Activated T-helper 17 cell treated with anti-CD3 and anti-CD28 coated beads, Interleukin-2, amount 50 U/mL, for 72 hours (primary cell): ENCODE measurements around the gene RBM22. TPM values are rescaled to one million over a fixed set of nuclear protein-coding genes. Genes with fewer than 3 reads are reported as not detected.

Experiments
- ATAC-seq: fragments of 150-1000 bp; cut with Tn5 transposase; replicated peaks from 2 replicates; pipeline ENCODE4 v1.10.0; 2021; ENCODE audit warnings: mild to moderate bottlenecking, moderate library complexity
- H3K27ac Mint-ChIP-seq: one replicate; pipeline ENCODE4 v1.8.0; 2022; ENCODE audit warnings: mixed read lengths
- H3K27me3 Mint-ChIP-seq: one replicate; pipeline ENCODE4 v1.8.0; 2022; ENCODE audit warnings: mixed read lengths
- H3K36me3 Mint-ChIP-seq: one replicate; pipeline ENCODE4 v1.8.0; 2022; ENCODE audit warnings: low read depth, mild to moderate bottlenecking, mixed read lengths
- H3K4me1 Mint-ChIP-seq: one replicate; pipeline ENCODE4 v1.8.0; 2022; ENCODE audit warnings: mixed read lengths
- H3K4me3 Mint-ChIP-seq: one replicate; pipeline ENCODE4 v1.8.0; 2022; ENCODE audit warnings: mild to moderate bottlenecking, mixed read lengths
- H3K9me3 Mint-ChIP-seq: one replicate; pipeline ENCODE4 v1.8.0; 2022; ENCODE audit warnings: mixed read lengths
- total RNA-seq, 2 donors: library from RNA; stranded (reverse); gene quantifications; one replicate each; pipeline ENCODE4 v1.2.3, GENCODE V29; 2022

The RBM22 gene
- total RNA-seq, 2 donors from 2014 or later = 60.3 to 61.5 TPM

DNA sequence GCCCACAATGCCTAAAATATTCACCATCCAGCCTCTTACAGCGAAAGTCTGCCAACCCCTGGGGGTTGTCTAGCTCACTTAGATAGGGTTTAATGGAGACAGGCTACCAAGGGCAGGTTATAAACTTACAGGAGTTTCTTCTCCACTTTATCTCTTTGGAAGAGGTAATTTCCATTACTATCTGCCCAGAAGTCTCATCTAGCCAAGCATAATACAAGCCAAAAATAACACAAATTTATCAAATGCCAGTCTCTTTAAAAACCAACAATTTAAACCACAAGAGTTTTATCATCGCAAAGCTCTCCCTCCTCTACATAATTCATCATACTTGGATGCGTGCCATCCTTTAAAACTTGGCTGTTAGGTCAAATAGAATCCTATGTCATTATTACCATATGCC is 6.2 kb downstream of the RBM22 start:
- Mint-ChIP-seq H3K27ac (no peak overlapping the region), H3K27me3 (no peaks in the 10 kb centered on the region), H3K36me3 (peaks cover 71% of the 10 kb centered on the region)

DNA sequence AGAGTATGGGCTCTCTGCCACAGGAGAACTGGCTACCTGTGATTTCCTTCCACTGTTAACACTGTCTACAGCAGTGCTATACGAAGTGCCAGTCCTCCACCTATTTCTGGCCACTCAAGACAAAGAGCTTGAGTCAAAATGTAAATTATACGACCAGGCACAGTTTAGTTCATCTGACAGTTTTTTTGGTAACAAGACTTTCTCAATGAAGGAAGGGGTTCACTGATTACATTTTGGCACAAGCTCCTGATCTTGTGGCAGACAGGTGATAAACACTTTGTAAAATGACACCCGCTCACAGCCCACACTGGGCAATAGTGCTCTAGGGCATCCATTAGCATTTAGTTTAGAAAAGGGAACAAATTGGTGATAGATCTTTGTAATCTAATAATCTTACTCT is 8.6 kb downstream of the RBM22 start:
- no peak for ATAC-seq
- Mint-ChIP-seq H3K27ac (no peak overlapping the region), H3K4me1 (no peaks in the 10 kb centered on the region), H3K27me3 (no peaks in the 10 kb centered on the region), H3K4me3 (no peak overlapping the region), H3K9me3 (no peaks in the 10 kb centered on the region), H3K36me3 (peaks cover 85% of the 10 kb centered on the region)

More for the DNA sequence above, 6.2 kb downstream of the RBM22 start:
- ATAC-seq = no peak
- Mint-ChIP-seq H3K9me3 (no peaks in the 10 kb centered on the region), H3K4me1 (peaks cover 4% of the 10 kb centered on the region), H3K4me3 (no peak overlapping the region)

DNA sequence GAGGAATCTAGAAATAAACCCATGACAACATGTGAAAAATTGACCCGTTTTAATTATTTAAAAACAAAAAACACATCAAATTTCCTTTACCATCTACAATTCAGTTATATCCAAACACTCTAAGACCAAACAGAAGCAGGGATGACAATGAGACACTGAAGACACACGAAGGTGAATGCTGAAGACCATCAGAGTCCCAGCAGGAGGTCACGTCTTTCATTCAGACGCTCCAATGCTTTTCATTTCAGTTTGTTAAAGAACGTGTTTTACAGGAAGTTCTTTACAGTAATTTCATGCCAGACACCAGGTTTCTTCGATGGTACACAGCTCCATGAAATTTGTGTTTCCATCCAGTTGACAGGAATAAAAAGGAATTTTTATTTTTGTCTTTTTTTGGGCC is 10.1 kb downstream of the RBM22 start:
- ATAC-seq = no peak
- Mint-ChIP-seq H3K4me3 (no peak overlapping the region), H3K36me3 (peaks cover 72% of the 10 kb centered on the region), H3K27me3 (no peaks in the 10 kb centered on the region), H3K4me1 (no peaks in the 10 kb centered on the region), H3K9me3 (no peaks in the 10 kb centered on the region), H3K27ac (no peak overlapping the region)

DNA sequence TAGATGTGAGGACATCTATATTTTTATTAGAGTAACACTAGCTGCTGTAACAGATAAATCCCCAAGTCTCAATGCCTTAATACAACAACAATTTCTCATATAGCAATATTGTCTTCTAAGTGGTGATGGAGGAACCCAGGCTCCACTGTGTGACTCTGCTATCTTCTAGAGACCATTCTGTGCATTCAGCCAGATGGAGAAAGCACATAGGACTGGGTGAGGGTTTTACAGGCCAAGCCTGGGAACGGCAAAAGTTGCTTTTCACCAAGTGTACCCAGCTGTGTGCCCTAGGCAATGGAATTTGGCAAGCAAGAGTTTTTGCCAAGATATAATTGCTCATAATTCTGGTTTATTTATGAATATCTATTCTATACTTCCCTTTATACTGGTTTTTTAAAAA is 11.7 kb downstream of the RBM22 start:
- no peak for ATAC-seq
- H3K27me3 Mint-ChIP-seq = no peaks in the 10 kb centered on the region
- peaks cover 56% of the 10 kb centered on the region for H3K36me3 Mint-ChIP-seq
- no peaks in the 10 kb centered on the region for H3K4me1 Mint-ChIP-seq
- H3K9me3 Mint-ChIP-seq = no peaks in the 10 kb centered on the region
- H3K4me3 Mint-ChIP-seq = no peak overlapping the region
- H3K27ac Mint-ChIP-seq = no peak overlapping the region

DNA sequence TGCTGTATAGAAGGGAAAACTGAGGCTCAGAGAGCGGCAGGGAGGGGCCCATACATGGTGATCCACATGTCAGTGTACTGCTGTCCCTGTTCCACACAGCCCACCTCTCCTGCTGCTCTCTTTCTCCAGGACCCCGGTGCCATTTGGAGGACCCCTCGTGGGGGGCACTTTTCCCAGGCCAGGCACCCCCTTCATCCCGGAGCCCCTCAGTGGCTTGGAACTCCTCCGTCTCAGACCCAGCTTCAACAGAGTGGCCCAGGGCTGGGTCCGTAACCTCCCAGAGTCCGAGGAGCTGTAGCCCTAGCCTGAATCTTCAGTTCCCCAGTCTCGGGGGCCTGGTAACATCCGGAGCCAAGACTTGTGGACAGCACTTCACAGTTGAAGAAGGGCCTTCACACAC is 24.3 kb downstream of the RBM22 start:
- ATAC-seq = no peak
- Mint-ChIP-seq H3K4me3 (no peak overlapping the region), H3K27me3 (no peaks in the 10 kb centered on the region), H3K27ac (no peak overlapping the region), H3K36me3 (peaks cover 7% of the 10 kb centered on the region), H3K9me3 (no peaks in the 10 kb centered on the region), H3K4me1 (no peaks in the 10 kb centered on the region)

DNA sequence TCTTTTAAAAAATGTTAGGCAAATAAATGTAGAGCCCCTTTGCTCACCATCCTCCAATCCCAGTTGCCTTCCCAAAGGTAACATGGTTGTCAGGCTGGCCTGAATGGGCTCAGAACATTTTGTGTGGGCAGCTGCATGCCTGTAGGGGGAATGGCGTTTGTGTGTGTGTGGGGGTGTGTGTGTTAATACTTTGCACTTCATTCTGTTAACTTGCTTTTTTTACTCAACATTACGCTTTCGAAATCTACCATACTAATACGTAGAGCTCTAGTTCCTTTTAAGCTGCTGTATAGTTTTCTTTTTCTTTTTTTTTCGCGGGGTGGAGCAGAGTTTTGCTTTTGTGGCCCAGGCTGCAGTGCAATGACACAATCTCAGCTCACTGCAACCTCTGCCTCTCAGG is 25.8 kb downstream of the RBM22 start:
- Mint-ChIP-seq H3K9me3 (no peaks in the 10 kb centered on the region), H3K27me3 (peaks cover under 1% of the 10 kb centered on the region), H3K4me1 (no peaks in the 10 kb centered on the region), H3K36me3 (peaks cover under 1% of the 10 kb centered on the region), H3K27ac (no peak overlapping the region), H3K4me3 (no peak overlapping the region)
- no peak for ATAC-seq

DNA sequence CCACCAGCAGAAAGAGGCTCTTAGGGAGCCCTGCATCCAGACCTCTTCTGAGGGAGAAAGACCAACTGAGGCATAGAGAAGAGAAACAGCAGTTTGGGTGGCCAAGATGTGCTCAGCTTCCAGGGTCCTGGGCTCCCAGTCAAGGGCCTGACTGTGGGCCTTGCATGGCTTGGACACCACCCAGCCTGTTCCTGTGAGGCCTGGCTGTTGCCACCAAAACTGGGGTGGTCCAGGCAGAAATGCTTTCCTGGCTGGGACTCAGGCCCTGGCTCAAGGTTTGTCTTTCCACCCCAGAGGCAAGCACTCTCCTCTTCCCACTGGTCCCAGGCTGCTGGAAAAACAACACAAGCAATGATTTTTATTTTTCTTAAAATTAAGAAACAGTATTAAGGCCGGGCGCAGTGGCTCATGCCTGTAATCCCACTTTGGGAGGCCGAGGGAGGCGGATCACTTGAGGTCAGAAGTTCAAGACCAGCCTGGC is 26.5 kb downstream of the RBM22 start:
- H3K9me3 Mint-ChIP-seq = no peaks in the 10 kb centered on the region

DNA sequence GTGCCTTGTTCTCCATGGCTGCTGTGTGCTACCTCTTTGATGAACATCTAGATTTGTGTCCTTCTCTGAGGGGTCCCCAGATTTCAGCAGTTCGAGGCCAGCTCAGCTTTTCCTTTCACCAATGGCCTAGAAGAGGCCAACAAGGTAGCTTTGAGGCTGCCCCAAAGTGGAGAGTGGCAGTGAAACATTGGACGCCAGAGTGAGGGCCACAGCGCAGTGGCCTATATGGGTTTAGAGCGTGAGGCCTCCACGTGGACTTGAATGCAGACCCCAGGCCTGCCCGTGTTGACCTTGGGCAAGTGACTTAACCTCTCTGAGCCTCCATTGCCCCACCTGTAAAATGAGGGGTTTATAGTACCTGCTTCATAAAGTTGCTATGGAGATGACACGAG is 28.0 kb downstream of the RBM22 start:
- peaks cover 4% of the 10 kb centered on the region for H3K27me3 Mint-ChIP-seq
- no peaks in the 10 kb centered on the region for H3K9me3 Mint-ChIP-seq
- H3K4me1 Mint-ChIP-seq = no peaks in the 10 kb centered on the region
- no peak for ATAC-seq
- H3K4me3 Mint-ChIP-seq = peak overlapping the region; percentile 63
- H3K27ac Mint-ChIP-seq = no peak overlapping the region
- no peaks in the 10 kb centered on the region for H3K36me3 Mint-ChIP-seq

More for the DNA sequence above, 26.5 kb downstream of the RBM22 start:
- H3K27ac Mint-ChIP-seq = no peak overlapping the region
- peaks cover 4% of the 10 kb centered on the region for H3K27me3 Mint-ChIP-seq
- ATAC-seq = no peak
- no peaks in the 10 kb centered on the region for H3K4me1 Mint-ChIP-seq
- no peaks in the 10 kb centered on the region for H3K36me3 Mint-ChIP-seq
- H3K4me3 Mint-ChIP-seq = no peak overlapping the region

DNA sequence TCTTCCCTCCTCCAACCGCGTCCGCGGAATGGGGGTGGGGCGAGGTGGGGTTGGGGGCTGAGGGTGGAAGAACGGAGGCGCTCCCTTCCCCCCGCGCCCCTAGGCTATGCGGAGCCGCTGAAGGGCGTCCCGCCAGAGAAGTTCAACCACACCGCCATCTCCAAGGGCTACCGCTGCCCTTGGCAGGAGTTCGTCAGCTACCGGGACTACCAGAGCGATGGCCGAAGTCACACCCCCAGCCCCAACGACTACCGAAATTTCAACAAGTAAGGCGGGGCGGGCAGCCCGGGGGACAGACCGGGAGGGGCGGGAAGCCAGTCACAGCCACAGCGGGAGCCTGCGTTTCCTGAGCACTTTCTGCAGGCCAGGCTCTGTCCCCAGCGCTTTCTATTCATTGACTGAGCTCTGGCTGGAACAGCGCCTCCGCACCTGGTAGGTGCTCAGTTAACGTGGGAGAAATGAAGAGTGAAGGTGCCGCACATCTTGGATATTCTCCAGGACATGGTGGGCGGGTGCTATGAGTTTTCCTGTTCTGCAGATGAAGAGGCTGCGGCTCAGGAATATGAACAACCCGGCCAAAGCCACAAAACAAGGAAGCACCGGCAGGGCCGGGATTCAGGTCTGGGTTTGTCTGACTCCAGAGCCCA is 28.5 kb downstream of the RBM22 start:
- Mint-ChIP-seq H3K36me3 (no peaks in the 10 kb centered on the region), H3K4me3 (peak overlapping the region; percentile 63), H3K4me1 (no peaks in the 10 kb centered on the region), H3K27me3 (peaks cover 4% of the 10 kb centered on the region), H3K27ac (no peak overlapping the region), H3K9me3 (no peaks in the 10 kb centered on the region)
- peak; percentile 78 for ATAC-seq

DNA sequence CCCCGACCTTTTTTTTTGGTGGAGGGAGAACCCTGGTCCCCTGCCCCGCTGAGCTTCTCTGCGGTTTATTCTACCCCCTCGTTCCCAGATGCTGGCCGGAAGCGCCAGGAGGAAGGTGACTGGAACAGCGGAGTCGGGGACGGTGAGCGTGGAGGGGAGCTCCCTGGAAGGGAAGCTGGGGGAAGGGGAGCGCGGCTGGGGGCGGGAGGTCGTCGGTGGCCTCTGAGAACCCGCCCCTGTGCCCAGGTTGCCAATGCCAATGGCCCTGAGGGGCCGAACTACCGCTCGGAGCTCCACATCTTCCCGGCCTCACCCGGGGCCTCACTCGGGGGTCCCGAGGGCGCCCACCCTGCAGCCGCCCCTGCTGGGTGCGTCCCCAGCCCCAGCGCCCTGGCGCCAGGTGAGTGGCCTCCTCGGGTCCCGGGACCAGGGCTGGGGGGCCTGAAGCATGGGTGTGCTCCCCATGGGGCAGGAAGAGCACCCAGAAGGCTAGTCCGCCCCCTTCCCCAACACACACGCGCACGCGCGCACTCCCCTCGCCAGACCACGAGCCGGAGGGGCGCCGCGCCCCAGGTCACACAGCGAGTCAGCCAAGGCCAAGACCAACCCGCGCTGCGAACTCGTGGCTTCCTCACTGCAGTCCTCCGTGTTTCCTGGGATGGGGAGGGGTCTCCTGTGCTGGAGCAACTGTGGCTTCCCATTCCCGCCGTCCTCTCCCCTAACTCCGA is 29.2 kb downstream of the RBM22 start:
- no peaks in the 10 kb centered on the region for H3K9me3 Mint-ChIP-seq
- peak; percentile 54 for ATAC-seq

DNA sequence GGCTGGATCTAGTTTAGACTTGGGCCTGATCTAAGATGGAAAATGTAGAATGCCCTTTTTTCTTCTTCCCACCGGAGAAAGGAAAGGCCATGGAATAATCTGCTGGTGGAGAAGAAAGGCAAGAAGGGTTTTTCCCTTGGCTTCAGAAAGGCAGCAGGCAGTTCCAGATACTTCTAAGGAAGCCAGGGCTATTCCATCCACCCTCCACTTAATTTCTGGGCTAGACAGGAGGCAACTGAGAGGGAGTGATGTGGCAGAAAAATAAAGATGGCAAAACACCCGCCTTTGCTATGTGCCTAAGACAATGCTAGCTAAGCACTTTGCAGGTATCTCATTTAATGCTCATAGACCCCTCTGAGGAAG is 29.9 kb downstream of the RBM22 start:
- peaks cover 4% of the 10 kb centered on the region for H3K27me3 Mint-ChIP-seq
- no peaks in the 10 kb centered on the region for H3K4me1 Mint-ChIP-seq
- no peaks in the 10 kb centered on the region for H3K36me3 Mint-ChIP-seq
- no peak for ATAC-seq
- H3K4me3 Mint-ChIP-seq = peak overlapping the region; percentile 63
- no peak overlapping the region for H3K27ac Mint-ChIP-seq
- no peaks in the 10 kb centered on the region for H3K9me3 Mint-ChIP-seq

More for the DNA sequence above, 29.2 kb downstream of the RBM22 start:
- Mint-ChIP-seq H3K4me1 (no peaks in the 10 kb centered on the region), H3K27me3 (peaks cover 4% of the 10 kb centered on the region), H3K27ac (no peak overlapping the region), H3K36me3 (no peaks in the 10 kb centered on the region), H3K4me3 (peak overlapping the region; percentile 63)

DNA sequence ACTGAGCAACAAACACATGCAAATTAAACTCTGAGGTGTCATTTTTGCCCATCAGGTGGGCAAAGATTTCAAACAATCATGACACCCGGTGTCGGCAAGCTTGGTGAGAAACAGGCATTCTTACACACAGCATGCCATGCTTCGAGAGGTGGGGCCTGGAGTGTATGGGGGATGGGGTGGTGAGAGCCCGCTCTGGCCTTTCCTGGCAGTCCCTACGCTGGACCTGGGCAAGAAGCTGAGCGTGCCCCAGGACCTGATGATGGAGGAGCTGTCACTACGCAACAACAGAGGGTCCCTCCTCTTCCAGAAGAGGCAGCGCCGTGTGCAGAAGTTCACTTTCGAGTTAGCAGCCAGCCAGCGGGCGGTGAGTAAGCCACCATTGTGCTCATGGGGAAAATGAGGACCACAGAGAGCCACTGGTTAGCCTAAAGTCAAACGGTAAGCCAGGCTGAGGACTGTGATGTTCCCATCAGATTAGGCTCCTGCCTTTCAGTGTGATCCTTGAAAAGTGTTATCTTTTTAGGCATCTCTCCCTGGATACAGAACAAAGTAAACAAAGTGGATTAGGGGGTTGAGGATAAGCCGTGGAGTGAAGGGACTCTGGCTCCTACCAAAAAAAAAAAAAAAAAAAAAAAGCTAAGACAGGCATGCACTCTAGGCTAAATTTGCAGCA is 30.5 kb downstream of the RBM22 start:
- H3K27me3 Mint-ChIP-seq = peaks cover 4% of the 10 kb centered on the region
- H3K4me3 Mint-ChIP-seq = peak overlapping the region; percentile 63
- ATAC-seq = no peak
- H3K9me3 Mint-ChIP-seq = no peaks in the 10 kb centered on the region
- H3K36me3 Mint-ChIP-seq = no peaks in the 10 kb centered on the region
- no peaks in the 10 kb centered on the region for H3K4me1 Mint-ChIP-seq
- H3K27ac Mint-ChIP-seq = no peak overlapping the region

DNA sequence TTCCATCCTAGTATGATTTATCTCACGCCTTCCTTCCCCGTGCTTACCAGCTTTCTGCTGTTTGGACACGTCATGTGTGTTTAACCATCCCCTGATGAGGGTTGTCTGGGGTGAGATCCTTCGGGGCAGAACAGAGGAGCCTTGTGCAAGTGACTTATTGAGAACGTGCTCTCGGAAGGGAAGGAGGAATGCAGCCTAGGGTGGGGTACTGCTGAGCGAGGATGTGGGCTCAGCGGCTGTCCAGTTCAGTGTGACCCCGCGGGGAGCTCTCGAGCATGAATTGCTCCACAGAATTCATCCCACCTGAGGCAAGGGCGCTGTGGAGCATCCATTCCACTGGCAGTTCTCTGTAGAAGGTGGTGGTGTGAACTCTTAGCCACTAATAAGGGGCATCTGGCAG is 35.8 kb downstream of the RBM22 start:
- no peaks in the 10 kb centered on the region for H3K36me3 Mint-ChIP-seq
- H3K4me1 Mint-ChIP-seq = no peaks in the 10 kb centered on the region
- no peak overlapping the region for H3K27ac Mint-ChIP-seq
- no peaks in the 10 kb centered on the region for H3K9me3 Mint-ChIP-seq
- H3K27me3 Mint-ChIP-seq = peaks cover 7% of the 10 kb centered on the region
- ATAC-seq = no peak
- H3K4me3 Mint-ChIP-seq = no peak overlapping the region

DNA sequence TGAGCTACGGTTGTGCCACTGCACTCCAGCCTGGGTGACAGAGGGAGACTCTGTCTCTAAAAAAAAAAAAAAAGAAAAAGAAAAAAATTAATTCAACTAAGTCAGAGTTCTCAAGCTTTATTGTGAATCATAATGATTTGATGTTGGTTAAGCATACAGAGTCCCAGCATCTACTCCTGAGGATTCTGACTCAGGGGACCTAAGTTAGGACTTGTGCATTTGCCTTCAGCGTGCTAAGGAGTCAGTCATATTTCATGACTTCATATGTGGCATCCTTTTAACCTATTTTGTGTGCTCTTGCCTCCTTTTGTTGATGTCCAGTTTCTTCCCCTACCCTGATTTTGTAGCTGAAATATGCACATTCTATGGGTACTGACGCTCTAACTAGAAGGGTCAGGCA is 36.9 kb downstream of the RBM22 start:
- H3K27me3 Mint-ChIP-seq = peaks cover 4% of the 10 kb centered on the region
- no peaks in the 10 kb centered on the region for H3K9me3 Mint-ChIP-seq
- H3K4me3 Mint-ChIP-seq = no peak overlapping the region
- ATAC-seq = no peak
- H3K4me1 Mint-ChIP-seq = no peaks in the 10 kb centered on the region
- no peaks in the 10 kb centered on the region for H3K36me3 Mint-ChIP-seq
- H3K27ac Mint-ChIP-seq = no peak overlapping the region
